IMR-90 (cell line): ENCODE data around the gene ZNF592.

Experiments used
- MAFK ChIP-seq: IDR thresholded peaks from 2 replicates; pipeline ENCODE4 v1.6.1; 2012; ENCODE audit warnings: low read depth, low read length, improper control_type of control experiment
- MXI1 ChIP-seq: IDR thresholded peaks from 2 replicates; pipeline ENCODE4 v1.6.1; 2012; ENCODE audit warnings: low read depth, mild to moderate bottlenecking, low read length, moderate library complexity, borderline replicate concordance
- POLR2A ChIP-seq: IDR thresholded peaks from 2 replicates; pipeline ENCODE4 v1.6.1; 2012; ENCODE audit warnings: mild to moderate bottlenecking, low read depth, low read length
- RAD21 ChIP-seq: IDR thresholded peaks from 2 replicates; pipeline ENCODE4 v1.6.1; 2012; ENCODE audit warnings: low read length, improper control_type of control experiment
- RCOR1 ChIP-seq: IDR thresholded peaks from 2 replicates; pipeline ENCODE4 v1.6.1; 2012; ENCODE audit warnings: mild to moderate bottlenecking, low read length, improper control_type of control experiment; ENCODE audit not compliant: insufficient replicate concordance
- RFX5 ChIP-seq: IDR thresholded peaks from 2 replicates; pipeline ENCODE4 v1.8.0; 2012; ENCODE audit warnings: low read depth, mild to moderate bottlenecking, low read length, moderate library complexity
- TF ChIP-seq, protein P1 (sequence below): conservative IDR thresholded peaks from 2 replicates; pipeline ENCODE4 v1.5.1; 2012; ENCODE audit warnings: mild to moderate bottlenecking, low read depth, low read length, improper control_type of control experiment

DNA sequence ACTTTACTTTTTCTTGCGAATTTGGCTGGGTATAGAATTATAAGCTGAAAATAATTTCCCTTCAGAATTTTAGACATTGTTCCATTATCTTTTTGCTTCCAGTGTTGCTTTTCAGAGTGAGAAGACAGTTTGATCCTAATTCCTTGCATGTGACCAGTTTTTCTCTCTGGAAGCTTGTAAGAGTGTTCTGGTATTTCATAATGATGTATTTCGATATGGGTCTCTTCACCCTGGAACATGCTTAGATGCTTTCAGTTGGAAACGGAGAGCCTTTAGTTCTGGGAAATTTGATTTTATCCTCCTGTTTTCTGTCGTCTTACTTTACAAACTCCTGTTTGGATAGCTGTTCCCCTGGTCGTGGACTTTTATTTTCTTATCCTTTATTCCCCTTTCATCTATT, 82.6 kb downstream of the ZNF592 start:
- TF ChIP-seq, protein P1, sequence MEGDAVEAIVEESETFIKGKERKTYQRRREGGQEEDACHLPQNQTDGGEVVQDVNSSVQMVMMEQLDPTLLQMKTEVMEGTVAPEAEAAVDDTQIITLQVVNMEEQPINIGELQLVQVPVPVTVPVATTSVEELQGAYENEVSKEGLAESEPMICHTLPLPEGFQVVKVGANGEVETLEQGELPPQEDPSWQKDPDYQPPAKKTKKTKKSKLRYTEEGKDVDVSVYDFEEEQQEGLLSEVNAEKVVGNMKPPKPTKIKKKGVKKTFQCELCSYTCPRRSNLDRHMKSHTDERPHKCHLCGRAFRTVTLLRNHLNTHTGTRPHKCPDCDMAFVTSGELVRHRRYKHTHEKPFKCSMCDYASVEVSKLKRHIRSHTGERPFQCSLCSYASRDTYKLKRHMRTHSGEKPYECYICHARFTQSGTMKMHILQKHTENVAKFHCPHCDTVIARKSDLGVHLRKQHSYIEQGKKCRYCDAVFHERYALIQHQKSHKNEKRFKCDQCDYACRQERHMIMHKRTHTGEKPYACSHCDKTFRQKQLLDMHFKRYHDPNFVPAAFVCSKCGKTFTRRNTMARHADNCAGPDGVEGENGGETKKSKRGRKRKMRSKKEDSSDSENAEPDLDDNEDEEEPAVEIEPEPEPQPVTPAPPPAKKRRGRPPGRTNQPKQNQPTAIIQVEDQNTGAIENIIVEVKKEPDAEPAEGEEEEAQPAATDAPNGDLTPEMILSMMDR = no peak
- TF ChIP-seq MXI1 (no peak), POLR2A (no peak), RFX5 (no peak), RCOR1 (no peak), RAD21 (no peak), MAFK (no peak)
